ENCODE data around the gene NF1.
A peak's percentile ranks its signal among the peaks of the same experiment; 100 is the strongest.
"Not testable (repeated sequence)": the region's sequence is repeated elsewhere in the genome, so short reads cannot be mapped to it uniquely, and the experiment has no call there.

Gene NF1

GRCh38 chr17:31293581-31293980 is 198.8 kb downstream of the NF1 start:
- no peak for FAIRE-seq
- DNase-seq (ENCODE audit: low spot score), result no peak

DNA sequence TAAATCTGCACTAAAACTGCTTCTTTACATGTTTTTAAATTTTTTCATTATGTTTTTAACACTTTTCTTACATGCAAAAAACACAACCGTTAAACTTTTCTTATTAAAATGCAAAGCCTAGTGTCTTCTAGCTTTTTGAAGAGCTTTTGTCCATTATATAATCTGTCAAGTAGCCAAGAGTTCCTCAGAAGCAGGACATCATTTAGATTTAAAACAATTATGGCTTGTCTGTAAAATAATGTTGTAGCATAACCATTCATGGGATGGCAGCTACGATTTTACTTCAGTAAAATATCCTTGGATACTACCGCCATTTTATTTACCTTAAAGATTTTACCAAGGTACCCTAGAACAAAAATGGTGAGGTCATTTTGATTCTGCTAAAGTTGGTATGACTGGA is 199.5 kb downstream of the NF1 start:
- FAIRE-seq, result no peak
- no peak for DNase-seq (ENCODE audit: low spot score)

DNA sequence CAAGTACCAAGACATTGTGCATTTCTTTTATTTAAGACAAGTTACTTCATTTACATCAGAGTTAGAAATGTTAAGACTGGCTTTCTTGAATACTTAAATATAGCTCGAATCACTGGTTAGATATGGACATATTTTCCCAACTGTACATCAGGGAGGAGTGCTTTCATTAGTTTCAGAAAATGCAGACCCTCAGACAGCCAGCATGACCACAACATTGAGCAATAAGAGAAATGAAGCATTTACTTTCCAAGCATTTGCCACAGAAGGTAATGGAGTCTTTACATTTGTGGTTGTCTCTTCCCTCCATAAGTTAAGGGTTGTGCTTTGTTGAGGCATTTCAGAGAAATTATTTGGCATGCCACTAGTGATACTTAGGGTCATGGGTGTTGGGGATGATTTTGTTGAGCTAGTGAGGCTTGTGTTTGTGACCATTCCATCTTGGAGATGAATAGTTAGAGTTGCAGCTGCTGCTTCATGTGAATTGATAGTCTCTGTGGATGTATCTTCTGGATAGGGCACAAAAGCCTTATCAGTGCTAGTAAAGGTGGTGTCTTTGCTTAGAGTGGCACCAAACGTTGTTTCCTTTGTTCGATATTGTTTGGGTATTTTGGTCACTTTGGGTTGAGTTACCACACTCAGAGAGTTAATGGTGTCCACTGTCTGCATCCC is 200.2 kb downstream of the NF1 start:
- FAIRE-seq (no peak), DNase-seq (ENCODE audit: low spot score) (no peak)

GRCh38 chr17:31295489-31295871 is 200.7 kb downstream of the NF1 start:
- FAIRE-seq, result no peak

DNA sequence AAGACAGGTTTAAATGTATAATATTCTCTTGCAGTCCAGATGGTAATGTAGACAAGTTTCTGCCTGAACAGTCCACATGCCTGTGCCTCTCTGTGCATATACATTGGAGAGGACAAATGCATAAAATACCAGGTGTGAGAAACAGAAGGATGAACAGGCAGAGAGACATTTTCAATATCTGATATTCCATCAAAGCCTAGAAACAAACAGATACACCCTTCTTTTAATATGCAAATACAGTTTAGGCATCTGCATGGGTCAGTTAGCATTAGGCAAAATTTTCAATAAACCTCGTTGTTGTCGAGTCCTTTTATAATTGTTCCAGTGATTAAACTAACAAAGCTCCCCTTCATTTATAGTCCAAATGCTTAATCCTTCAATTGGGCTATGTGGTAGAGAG is 201.4 kb downstream of the NF1 start:
- DNase-seq (ENCODE audit: low spot score), result no peak
- no peak for FAIRE-seq

More at GRCh38 chr17:31295489-31295871, 200.7 kb downstream of the NF1 start:
- no peak for DNase-seq (ENCODE audit: low spot score)

GRCh38 chr17:31297090-31297489 is 202.3 kb downstream of the NF1 start, which contains the start of gene OMG:
Gene OMG (minus strand): TSS chr17:31297239. CDS start chr17:31296331, 908 bp downstream.
- FAIRE-seq (peak; percentile 50), DNase-seq (ENCODE audit: low spot score) (no peak)

GRCh38 chr17:31299624-31300023 is 204.8 kb downstream of the NF1 start:
- FAIRE-seq (no peak), DNase-seq (ENCODE audit: low spot score) (no peak)

DNA sequence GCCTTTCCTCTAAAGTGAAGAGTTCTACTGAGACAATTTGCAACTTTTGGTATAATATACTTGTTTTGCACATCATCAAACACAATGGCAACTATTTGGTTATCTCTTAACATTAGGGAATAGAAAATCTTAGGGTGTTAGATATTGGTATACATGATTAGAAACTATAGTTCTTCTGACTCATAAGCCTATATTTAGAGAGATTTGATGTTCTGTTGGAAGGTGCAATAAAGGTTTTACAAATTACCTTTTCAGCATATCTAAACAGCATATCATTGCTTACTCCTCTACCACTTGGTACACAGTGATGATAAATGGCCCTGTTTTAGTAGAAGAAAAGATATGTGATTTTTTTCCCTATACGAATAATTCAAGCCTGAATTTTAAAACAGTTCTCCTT is 212.9 kb downstream of the NF1 start:
- FAIRE-seq, result peak; percentile 44
- no peak for DNase-seq (ENCODE audit: low spot score)

DNA sequence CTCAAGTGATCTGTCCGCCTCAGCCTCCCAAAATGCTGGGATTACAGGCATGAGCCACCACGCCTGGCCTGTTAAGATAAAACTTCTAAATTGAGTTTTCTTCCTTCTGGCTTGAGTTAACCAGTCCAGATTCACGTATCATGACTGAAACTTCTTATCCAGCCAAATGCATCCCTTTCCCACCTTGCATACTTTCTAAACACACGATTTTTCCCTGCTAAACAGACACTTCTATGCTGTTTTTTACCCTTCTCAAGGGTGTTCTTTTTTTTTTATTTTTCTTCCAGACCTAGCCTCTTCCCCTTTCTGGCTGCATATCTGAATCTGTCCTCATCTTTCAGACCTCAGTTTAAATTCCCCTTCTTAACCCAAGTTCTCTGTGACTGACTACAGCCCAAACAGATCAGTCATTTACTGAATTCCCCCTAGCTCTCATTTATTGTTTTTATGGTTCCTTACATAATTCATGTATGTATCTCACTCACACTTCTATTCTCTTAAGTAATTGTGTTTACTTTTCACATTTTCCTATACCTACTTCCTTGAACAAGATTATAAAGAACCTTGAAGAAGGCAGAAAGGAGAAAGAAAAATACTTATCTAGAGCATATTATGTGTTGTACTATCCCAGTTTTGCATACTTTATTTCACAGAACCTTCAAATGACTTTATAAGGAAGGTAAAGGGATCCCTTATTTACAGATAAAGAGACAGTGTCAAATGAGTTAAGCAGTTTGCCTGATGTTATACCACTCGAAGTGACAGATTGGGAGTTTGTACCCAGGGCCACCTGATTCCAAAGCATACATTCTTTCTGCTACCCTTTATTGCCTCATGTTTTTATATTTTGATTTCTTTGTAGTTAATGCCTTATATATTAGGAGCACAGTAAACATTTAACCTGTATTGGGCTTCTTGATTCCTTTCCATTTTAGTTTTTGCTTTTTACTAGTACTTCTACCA is 213.9 kb downstream of the NF1 start:
- DNase-seq (ENCODE audit: low spot score), result no peak
- no peak for FAIRE-seq

DNA sequence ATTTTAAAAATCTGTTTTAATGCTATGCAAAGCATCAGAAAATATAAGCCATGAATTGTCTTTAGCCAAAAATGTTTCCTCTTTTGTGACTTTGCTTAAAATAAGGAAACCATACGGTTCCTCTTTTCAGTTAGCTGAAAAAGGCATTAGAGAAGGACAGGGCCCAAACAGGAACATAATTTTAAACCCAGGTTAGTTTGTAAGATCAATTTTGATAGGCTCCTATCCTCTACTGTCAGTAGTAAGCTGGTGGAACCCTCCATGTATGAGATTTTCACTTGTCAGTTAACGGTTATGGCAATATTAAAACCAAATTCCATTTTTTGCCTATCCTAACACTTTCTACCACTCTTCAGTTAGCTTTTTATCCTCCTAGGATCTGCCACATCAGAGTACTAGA is 214.8 kb downstream of the NF1 start:
- FAIRE-seq, result no peak
- no peak for DNase-seq (ENCODE audit: low spot score)

DNA sequence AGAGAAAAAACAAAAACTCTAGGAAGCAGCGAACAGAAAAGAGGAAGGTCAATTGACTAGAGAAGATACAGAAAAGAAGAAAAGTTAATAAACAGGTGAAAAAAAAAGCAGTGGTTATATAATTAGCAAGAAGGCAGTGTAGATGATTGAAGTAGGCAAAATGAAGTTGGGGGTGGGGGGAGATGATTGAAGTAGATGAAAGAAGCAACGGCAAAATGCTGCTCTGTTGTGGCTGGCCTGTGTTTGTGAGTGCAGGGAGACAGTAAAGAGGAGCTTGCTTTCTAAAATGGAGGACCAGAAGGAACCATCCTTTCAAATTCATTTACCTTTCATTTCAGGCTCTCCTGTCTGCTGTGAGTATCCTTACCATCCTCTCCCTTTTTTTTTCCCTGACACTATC is 215.5 kb downstream of the NF1 start:
- DNase-seq (ENCODE audit: low spot score), result no peak
- FAIRE-seq, result no peak

DNA sequence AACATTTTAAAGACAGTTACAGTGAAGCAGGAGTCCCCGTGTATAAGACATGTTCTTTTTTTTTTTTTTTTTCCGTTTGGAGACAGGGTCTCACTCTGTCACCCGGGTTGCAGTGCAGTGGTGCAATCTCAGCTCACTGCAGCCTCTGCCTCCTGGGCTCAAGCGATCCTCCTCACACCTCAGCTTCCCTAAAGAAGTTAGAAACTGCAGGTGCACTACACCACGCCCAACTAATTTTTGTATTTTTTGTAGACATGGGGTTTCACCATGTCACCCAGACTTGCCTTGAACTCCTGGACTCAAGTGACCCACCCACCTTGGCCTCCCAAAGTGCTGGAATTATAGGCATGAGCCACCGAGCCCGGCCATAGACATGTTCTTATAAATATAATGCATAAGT is 216.1 kb downstream of the NF1 start:
- DNase-seq (ENCODE audit: low spot score), result no peak
- FAIRE-seq, result no peak

- no peak for FAIRE-seq
- no peak for DNase-seq (ENCODE audit: low spot score)
These were observed 216.7 kb downstream of the NF1 start for GRCh38 chr17:31311526-31311925.

GRCh38 chr17:31312223-31312622 is 217.4 kb downstream of the NF1 start:
- not testable (repeated sequence) for FAIRE-seq; DNase-seq (ENCODE audit: low spot score)

DNA sequence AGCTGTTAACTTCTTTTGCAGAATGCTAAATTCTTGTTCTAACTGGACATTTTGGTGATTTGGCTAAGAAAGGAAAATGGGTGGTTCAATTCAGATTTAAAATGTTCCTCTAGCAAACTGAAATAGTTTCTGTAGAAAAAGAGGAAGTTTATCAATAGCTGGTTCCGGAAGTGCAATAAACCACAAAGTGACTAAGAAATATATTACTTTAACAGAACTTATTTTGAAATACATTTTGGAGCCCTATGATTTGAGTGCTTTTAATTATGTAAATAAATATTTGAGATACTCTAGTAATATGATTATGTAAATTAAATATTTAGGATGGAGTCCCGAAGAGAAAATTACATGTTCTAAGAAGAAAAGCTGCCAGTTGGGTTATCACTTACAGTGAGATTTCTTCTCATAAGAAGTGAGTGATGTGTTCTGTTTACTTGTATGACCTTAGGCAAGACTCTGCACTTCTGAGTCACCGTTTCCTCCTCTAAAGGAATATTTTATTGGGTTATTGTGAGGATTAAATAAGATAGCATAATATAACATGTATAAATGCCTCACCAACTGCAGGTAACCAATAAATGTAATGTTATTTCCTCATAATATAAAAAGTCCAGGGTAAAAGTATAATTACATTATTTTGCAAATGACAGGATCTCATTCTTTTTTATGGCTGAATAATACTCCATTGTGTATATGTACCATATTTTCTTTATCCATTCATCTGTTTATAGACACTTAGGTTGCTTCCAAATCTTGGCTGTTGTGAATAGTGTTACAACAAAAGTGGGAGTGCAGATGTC is 219.4 kb downstream of the NF1 start, which contains the start of gene EVI2B:
EVI2B (minus strand) TSS at position 73 of the 800 bp plus-strand sequence. CDS start 8,445 bp downstream, outside the sequence.
- DNase-seq (ENCODE audit: low spot score), result peak; percentile 24
- FAIRE-seq, result no peak

GRCh38 chr17:31314782-31315100 is 220.0 kb downstream of the NF1 start:
- DNase-seq (ENCODE audit: low spot score) (no peak), FAIRE-seq (no peak)

- DNase-seq (ENCODE audit: low spot score) (peak; percentile 14), FAIRE-seq (no peak)
These were observed 223.6 kb downstream of the NF1 start for GRCh38 chr17:31318298-31318801.

DNA sequence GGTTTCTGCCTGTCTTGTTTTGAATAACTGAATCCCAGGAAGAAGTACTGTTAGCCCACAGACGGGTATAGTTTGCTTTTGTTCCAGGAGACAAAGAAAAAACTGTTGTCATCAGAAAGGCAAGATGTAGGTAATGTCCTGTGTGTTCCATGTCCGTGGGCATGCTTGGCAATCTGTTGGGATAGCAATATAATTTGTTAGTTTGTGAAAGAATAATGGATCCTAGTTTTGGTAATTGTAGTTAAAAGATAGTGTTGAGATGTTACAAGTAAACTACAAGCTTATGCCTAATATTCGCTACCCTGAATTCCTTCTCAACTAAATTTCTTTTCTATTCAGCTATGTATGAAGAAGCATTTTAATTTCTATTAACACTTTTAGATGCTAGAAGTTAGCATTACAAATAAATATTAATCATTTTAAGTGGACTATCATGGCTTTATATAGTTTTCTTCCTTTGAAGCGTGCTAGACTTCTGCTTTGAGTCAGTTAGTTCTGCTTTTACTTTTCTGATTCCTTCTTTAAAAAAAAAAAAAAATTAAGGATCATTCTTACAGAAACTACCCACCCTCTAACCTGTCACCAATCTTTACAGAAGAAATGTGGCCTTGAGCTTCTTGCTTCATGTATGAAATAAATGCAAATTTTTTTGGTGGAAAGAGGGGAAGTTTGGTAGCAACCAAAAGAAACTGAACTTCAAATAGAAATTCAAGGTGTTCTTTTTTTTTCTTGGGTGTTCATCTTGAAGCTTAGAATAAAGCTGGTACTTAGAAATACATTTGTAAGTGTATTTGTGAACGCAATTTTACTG is 224.3 kb downstream of the NF1 start:
- DNase-seq (ENCODE audit: low spot score) (no peak), FAIRE-seq (no peak)

- DNase-seq (ENCODE audit: low spot score), result no peak
- FAIRE-seq, result no peak
These were observed 225.5 kb downstream of the NF1 start for GRCh38 chr17:31320241-31320640.

- DNase-seq (ENCODE audit: low spot score) (no peak), FAIRE-seq (no peak)
These were observed 226.0 kb downstream of the NF1 start for GRCh38 chr17:31320791-31321190.

GRCh38 chr17:31321481-31321880 is 226.7 kb downstream of the NF1 start, which contains the start of gene EVI2A:
Gene EVI2A (minus strand): TSS chr17:31321622. CDS start chr17:31319013, 2,609 bp downstream.
- no peak for FAIRE-seq
- DNase-seq (ENCODE audit: low spot score), result peak; percentile 61

Measured in urothelium cell line (cell line).